ENCODE measurements around the gene UBR4. TPM values are rescaled to one million over a fixed set of nuclear protein-coding genes. Genes with fewer than 3 reads are reported as not detected.

UBR4 gene
- total and polyA plus RNA-seq, 2 of the 8 experiments (the other 6 are each of a cell fraction or from before 2014, with no cell fraction given), result 139 to 152 TPM

DNA sequence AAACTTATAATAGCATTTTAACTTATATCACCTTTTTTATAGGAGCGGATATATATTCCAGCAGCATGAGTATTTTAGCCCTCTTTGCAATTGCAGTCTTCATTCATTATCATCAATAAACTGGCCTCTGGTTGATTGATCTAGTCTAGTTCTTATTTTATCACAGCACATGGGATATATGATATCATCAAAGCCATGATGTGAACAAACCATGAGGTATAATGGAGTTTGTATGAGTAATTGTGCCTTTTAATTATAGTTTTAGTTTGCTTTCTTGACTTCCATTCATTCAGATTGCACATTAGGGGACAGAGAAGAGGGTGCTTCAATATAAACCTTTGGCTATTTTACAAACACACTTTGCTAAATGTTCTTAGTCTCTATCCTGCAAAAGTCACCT, 3.5 kb upstream of the UBR4 start:
- Histone ChIP-seq H3K4me3 (ENCODE audit: extremely low read depth in 1 of 4, insufficient read depth in 2 of 4, low read depth in 3 of 4, low read length in 4 of 4) (no peak overlapping the region), H3K4me1 (replicated peaks in 1 of 4; ENCODE audit: control insufficient read depth in 3 of 4, insufficient read depth in 4 of 4, low read length in 3 of 4) (peaks cover 0 to 6% (median 0%) of the 10 kb centered on the region in 4 experiments; a peak in 3 of 7 replicates), H4K91ac (replicated peaks; ENCODE audit: insufficient read length, low read length) (no peak overlapping the region), H3K56ac (replicated peaks; ENCODE audit: insufficient read length, low read depth, low read length) (no peak overlapping the region), H3K36me3 (ENCODE audit: control insufficient read depth in 2 of 4, insufficient read depth in 4 of 4, low read length in 3 of 4) (peaks cover 2 to 14% (median 7%) of the 10 kb centered on the region in 4 experiments; a peak in 5 of 8 replicates), H2BK20ac (ENCODE audit: low read length) (no peak overlapping the region), H3K27ac (ENCODE audit: low read depth, low read length) (no peak overlapping the region), H3K9me3 (ENCODE audit: insufficient read depth in 2 of 2, low read depth in 1 of 2, low read length in 1 of 2) (no peaks in the 10 kb centered on the region), H2BK5ac (ENCODE audit: low read depth, low read length) (no peak overlapping the region), H3K4ac (replicated peaks; ENCODE audit: insufficient read length, low read depth, low read length) (no peak overlapping the region), H2AFZ (ENCODE audit: low read length) (no peak overlapping the region), H3K9ac (replicated peaks in 1 of 4; ENCODE audit: extremely low read depth in 1 of 4, low read depth in 3 of 4, low read length in 3 of 4) (no peak overlapping the region), H2BK15ac (ENCODE audit: low read length) (no peak overlapping the region), H3K23ac (ENCODE audit: insufficient read length) (no peak overlapping the region), H3K79me2 (ENCODE audit: control insufficient read depth in 1 of 2, insufficient read depth in 2 of 2, low read length in 2 of 2) (peaks cover 14 to 50% of the 10 kb centered on the region in 2 experiments), H3K18ac (ENCODE audit: extremely low read depth, low read length) (no peak overlapping the region), H2BK120ac (replicated peaks; ENCODE audit: low read depth, low read length) (no peak overlapping the region), H3K23me2 (ENCODE audit: low read depth, low read length) (peaks cover 9% of the 10 kb centered on the region), H3K27me3 (replicated peaks in 1 of 4; ENCODE audit: control insufficient read depth in 3 of 4, extremely low read depth in 1 of 4, insufficient read depth in 3 of 4, low read length in 3 of 4) (no peaks in the 10 kb centered on the region), H3K79me1 (ENCODE audit: low read depth, low read length) (peaks cover 5% of the 10 kb centered on the region; the same call in 1 of the 2 replicates), H2AK5ac (ENCODE audit: low read depth, low read length) (no peak overlapping the region), H4K20me1 (replicated peaks in 1 of 2; ENCODE audit: control insufficient read depth in 1 of 2, insufficient read depth in 2 of 2, low read length in 2 of 2) (peaks cover 4 to 9% of the 10 kb centered on the region in 2 experiments), H2BK12ac (ENCODE audit: low read depth, low read length) (no peak overlapping the region), H4K8ac (ENCODE audit: extremely low read depth, insufficient read depth, low read length) (no peak overlapping the region), H3K4me2 (ENCODE audit: insufficient read depth in 1 of 2, low read depth in 2 of 2, low read length in 2 of 2) (no peak overlapping the region), H3K14ac (ENCODE audit: insufficient read length) (no peak overlapping the region), H4K5ac (ENCODE audit: insufficient read length, low read depth, low read length) (no peak overlapping the region)
- TF ChIP-seq BACH1 (IDR thresholded peaks at IDR 0.05; ENCODE audit: low read length) (no peak), KDM4A (IDR thresholded peaks at IDR 0.05; ENCODE audit: low read depth, low read length, severe bottlenecking) (no peak), SIRT6 (IDR thresholded peaks at IDR 0.05; ENCODE audit: low read length) (no peak), SIX5 (IDR thresholded peaks at IDR 0.05; ENCODE audit: low read depth, low read length) (no peak), CHD2 (IDR thresholded peaks at IDR 0.05; ENCODE audit: low read length) (no peak), EZH2 (IDR thresholded peaks at IDR 0.05; ENCODE audit: low read depth, low read length, severe bottlenecking) (no peak)
- DNase-seq (ENCODE audit: low read depth in 1 of 2, low spot score in 2 of 2) (no peak), FAIRE-seq (no peak)
- WGBS, 2 experiments (ENCODE audit: extremely low coverage in 1 of 2, insufficient coverage in 1 of 2, insufficient read length in 1 of 2, insufficient replicate concordance in 2 of 2, low coverage in 1 of 2, low lambda C conversion rate in 2 of 2, missing lambda C conversion rate in 1 of 2), result 88% methylated on average over 1 of the region's 1 CpG; no CpG with 5 or more reads in 1 of the 2 experiments
- CTCF ChIA-PET (ENCODE audit: partially characterized antibody), result no interaction called here
- POLR2A ChIA-PET (ENCODE audit: partially characterized antibody), result no interaction called here
